NCI-H748 (cell line): ENCODE results near the gene EHD2.
"Not testable (repeated sequence)": the region's sequence is repeated elsewhere in the genome, so short reads cannot be mapped to it uniquely, and the experiment has no call there.

Source experiments
- DNase-seq: peaks from one replicate; lab custom pipeline; 2025; ENCODE audit not compliant: unreplicated experiment; lab: John Stamatoyannopoulos, UW

The EHD2 gene, protein sequence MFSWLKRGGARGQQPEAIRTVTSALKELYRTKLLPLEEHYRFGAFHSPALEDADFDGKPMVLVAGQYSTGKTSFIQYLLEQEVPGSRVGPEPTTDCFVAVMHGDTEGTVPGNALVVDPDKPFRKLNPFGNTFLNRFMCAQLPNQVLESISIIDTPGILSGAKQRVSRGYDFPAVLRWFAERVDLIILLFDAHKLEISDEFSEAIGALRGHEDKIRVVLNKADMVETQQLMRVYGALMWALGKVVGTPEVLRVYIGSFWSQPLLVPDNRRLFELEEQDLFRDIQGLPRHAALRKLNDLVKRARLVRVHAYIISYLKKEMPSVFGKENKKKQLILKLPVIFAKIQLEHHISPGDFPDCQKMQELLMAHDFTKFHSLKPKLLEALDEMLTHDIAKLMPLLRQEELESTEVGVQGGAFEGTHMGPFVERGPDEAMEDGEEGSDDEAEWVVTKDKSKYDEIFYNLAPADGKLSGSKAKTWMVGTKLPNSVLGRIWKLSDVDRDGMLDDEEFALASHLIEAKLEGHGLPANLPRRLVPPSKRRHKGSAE

GRCh38 chr19:47713046-47714021 is at the start of gene EHD2:
Gene EHD2 (plus strand): TSS chr19:47713422. CDS start chr19:47716613, 3,191 bp downstream.
- DNase-seq: peak; percentile 28

DNA sequence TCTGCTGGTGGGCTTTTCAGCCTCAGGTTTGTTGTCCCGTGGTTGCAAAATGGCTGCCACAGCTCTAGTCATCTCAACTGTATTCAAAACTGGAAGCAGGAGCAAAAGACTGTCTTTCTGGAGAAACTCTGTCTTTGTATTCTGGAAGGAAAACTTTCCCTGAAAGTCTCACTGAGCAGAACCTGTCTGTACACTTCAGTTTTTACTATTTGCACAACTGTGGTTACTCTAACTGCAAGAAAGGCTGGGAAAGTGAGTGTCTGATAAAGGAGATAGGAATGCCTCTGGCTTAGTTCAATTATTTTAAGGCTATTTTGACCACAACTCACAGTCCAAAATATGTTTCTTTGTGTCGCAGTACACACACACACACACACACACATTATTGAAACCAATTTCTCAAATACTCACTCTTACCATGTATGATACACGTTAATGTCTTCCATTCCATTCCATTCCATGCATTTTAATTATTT is 49.7 kb upstream of the EHD2 start:
- DNase-seq: no peak

- DNase-seq: no peak
Measured at GRCh38 chr19:47663911-47664771, 49.1 kb upstream of the EHD2 start.

- DNase-seq: not testable (repeated sequence)
Measured at GRCh38 chr19:47668556-47668955, 44.7 kb upstream of the EHD2 start.

DNA sequence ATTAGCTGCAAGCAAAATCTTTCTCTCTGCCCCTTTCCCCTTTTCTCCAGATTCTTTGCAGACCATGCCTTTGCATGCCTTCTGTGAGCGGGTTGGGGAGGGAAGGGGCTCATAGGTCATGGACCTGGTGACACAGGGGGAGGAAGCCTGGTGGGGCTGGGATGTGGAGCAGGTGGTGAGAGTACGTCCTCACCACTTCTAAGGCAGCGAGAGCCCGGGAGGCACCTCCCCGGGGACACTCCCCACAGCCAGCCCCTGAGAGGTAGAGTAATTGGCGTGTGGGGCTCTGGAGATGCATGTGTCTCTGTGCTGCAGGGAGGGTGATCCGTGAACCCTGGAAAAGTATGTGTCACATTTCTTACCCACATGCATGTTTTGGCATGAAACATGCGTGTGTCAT is 42.5 kb upstream of the EHD2 start:
- DNase-seq: no peak

DNA sequence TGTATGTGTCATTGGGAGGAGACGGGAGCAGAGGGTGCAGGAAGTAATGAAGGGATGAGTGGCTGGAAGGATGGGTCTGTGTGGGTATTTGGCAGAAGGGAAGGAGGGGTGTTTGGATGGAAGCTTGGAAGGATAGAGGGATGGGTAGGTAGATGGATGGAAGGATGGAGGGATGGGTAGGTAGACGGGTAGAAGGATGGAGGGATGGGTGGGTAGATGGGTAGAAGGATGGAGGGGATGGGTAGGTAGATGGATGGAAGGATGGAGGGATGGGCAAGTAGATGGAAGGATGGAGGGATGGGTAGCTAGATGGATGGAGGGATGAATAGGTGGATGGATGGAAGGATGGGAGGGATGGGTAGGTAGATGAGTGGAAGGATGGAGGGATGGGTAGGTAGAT is 41.7 kb upstream of the EHD2 start:
- DNase-seq: no peak

DNA sequence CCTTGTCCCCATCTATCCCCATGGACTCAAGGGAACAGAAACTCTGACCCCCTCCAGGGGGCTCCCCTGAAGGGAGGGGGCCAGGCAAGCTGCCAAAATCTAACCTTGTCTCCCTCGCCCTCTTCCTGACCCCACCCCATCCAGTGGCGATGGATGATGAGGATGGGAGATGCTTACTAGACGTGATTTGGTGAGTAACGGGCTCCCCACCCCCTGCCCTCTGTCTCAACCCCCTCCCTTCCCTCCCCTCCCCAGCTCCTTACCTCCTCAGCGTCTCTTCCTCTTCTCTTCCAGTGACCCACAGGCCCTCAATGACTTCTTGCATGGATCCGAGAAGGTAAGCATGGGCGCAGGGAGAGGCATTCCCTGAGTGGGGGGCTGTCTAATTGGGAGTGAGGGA is 39.8 kb upstream of the EHD2 start:
- DNase-seq: no peak

DNA sequence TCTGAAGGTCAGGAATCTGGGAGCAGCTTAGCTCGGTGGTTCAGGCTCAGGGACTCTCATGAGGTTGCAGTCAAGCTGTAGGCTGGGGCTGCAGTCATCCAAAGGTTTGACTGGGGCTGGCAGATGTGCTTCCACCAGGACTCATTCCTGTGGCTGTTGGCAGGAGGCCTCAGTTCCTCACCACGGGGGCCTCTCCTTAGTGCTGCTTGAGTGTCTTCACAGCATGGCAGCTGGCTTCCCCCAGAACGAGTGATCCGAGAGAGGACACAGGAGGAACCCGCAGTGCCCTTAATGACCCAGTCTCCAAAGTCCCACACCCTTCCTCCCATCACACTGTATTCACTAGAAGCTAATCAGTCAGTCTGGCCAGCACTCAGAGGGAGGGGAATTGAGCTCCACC is 38.7 kb upstream of the EHD2 start:
- no peak for DNase-seq

DNA sequence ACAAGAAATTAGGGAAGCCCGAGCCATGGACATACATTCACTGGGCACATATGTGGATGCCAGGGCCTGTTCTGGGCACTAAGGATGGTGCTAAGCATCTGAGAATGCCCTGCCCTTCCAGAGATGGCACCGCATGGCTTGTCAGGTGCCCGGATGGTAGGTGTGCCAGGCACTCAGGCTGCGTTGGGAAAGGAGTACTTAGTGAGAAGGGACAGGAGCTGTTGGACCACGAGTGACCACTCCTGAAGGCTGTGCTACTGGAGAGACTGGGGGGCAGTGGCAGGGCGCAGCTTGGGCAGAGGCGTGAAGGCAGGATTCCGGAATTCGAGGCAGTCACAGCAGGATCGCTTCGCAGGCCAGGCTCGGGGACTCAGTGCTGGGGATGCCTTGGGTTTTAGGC is 38.0 kb upstream of the EHD2 start:
- DNase-seq: no peak

DNA sequence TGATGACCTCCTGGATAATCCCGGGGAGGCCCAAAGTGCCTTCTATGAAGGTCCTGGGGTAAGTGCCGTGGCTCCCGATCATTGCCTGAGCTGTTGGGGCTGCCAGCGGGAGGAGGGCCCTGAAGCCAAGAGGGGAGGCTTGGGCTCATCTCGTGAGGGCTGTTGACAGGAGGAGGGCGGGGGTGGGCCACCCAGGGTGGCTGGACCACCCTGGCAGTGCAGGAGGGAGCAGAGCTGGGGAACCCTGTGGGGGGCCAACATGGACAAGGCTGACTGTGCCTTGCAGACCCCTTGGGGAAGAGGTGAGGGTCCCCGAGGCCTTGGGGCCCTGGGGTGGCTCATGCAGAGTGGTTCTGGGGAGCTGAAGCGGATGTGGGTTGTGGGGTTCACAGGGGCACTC is 37.4 kb upstream of the EHD2 start:
- DNase-seq: no peak

DNA sequence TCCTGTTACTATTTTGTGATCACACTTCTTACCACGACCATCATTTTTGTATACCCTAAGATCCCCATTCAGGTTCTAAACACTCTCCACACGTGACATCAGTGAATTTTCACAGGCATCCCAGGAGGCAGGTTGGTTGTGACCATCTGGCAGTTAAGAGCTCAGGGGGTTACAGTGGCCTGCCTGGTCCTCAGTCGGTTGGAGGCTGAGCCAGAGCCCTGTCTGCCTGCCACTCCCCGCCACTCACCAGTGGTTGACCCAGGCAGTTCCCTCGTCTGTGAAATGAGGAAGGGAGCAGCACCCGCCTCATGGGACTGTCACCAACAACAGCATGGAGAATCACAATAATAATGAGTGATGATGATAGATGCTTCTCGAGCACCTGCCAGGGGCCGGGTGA is 36.4 kb upstream of the EHD2 start:
- DNase-seq: no peak

- no peak for DNase-seq
Measured at GRCh38 chr19:47679251-47679900, 33.8 kb upstream of the EHD2 start.

- no peak for DNase-seq
Measured at GRCh38 chr19:47679922-47680857, 33.0 kb upstream of the EHD2 start.

- DNase-seq: no peak
Measured at GRCh38 chr19:47680858-47681332, 32.3 kb upstream of the EHD2 start.

DNA sequence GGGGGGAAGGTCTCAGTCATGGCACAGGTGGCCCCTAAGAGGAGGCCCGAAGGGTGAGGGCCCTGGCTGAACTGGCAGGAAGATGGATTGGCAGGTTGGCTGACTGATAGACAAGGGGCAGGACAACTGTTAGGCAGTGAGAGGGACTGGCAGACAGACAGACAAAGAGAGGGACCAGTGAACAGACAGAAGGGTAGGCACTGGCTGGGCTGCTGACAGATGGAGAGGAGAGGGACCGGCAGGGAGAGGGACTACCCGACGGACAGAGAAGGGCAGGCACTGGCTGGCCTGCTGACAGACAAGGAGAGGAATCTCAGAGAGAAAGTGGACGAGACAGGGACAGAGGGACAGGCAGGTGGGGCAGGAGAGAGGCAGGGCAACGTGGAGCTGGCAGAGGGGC is 31.8 kb upstream of the EHD2 start:
- no peak for DNase-seq

DNA sequence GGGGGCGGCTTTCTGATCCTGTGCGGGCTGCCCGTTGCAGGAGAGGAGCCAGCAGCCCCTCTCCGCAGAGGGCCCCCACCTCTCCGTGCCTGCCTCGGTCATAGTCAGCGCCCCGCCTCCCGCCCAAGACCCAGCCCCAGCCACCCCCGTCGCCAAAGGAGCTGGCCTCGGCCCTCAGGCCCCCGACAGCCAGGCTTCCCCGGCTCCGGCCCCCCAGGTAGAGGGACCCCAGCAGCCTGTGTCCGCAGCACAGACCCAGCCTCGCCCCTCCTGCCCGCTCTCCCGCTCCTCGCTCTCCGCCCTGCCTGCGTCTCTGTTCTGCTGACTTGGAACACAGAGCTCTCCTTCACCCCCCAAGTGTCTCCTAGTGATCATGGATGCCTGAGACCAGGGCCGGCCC is 31.3 kb upstream of the EHD2 start:
- DNase-seq: no peak

GRCh38 chr19:47682939-47683338 is 30.3 kb upstream of the EHD2 start:
- DNase-seq: no peak

- no peak for DNase-seq
Measured at GRCh38 chr19:47686679-47687450, 26.4 kb upstream of the EHD2 start.
